K562 (cell line): Measurements from ENCODE around the gene TMEM86B. TPM values are rescaled to one million over a fixed set of nuclear protein-coding genes. Genes with fewer than 3 reads are reported as not detected.

ENCODE experiments used
- ATF7 ChIP-seq: fragments of 450-650 bp; IDR thresholded peaks from 2 replicates; pipeline ENCODE4 v1.7.1; 2014; ENCODE audit warnings: mild to moderate bottlenecking, moderate library complexity
- BRF1 ChIP-seq: IDR thresholded peaks from 3 replicates; pipeline ENCODE4 v1.6.1; 2011; ENCODE audit warnings: borderline replicate concordance, mild to moderate bottlenecking; ENCODE audit not compliant: insufficient read length; ENCODE audit errors: extremely low read depth
- ETS2 ChIP-seq: IDR thresholded peaks from 2 replicates; pipeline ENCODE4 v1.6.1; 2016; ENCODE audit warnings: borderline replicate concordance, missing genetic modification characterization, mild to moderate bottlenecking, moderate library complexity, missing compliant biosample characterization; ENCODE audit not compliant: poor library complexity, severe bottlenecking
- GABPA ChIP-seq: fragments of 200-800 bp; sonication (Bioruptor generic); conservative IDR thresholded peaks from 2 replicates; pipeline ENCODE4 v1.6.1; 2016; ENCODE audit warnings: low read depth, missing genetic modification characterization, missing compliant biosample characterization
- HMGN3 ChIP-seq: IDR thresholded peaks from 2 replicates; pipeline ENCODE4 v1.6.1; 2011; ENCODE audit warnings: borderline replicate concordance, low read depth, mild to moderate bottlenecking, mixed read lengths, low read length; ENCODE audit not compliant: insufficient read length; ENCODE audit errors: extremely low read depth
- HNRNPL ChIP-seq: fragments of 200-400 bp; formaldehyde crosslinking; IDR thresholded peaks from 2 replicates; pipeline ENCODE4 v1.6.1; 2017; ENCODE audit warnings: low read depth, mild to moderate bottlenecking, low read length
- HNRNPLL ChIP-seq: fragments of 200-400 bp; formaldehyde crosslinking; IDR thresholded peaks from 2 replicates; pipeline ENCODE4 v1.6.1; 2017; ENCODE audit warnings: low read length, low read depth, mild to moderate bottlenecking; ENCODE audit not compliant: poor library complexity, severe bottlenecking
- STAG1 ChIP-seq: sonication (generic); formaldehyde crosslinking; IDR thresholded peaks from 2 replicates; pipeline ENCODE4 v1.5.0; 2020; ENCODE audit warnings: missing genetic modification reagents, borderline replicate concordance
- TAF7 ChIP-seq: fragments of 450-650 bp; IDR thresholded peaks from 2 replicates; pipeline ENCODE4 v1.6.1; 2016; ENCODE audit warnings: missing genetic modification characterization, missing compliant biosample characterization
- TCF3 ChIP-seq: sonication (generic); formaldehyde crosslinking; IDR thresholded peaks from 2 replicates; pipeline ENCODE4 v1.4.0; 2020; ENCODE audit warnings: mild to moderate bottlenecking, missing genetic modification reagents
- TGIF2 ChIP-seq: sonication (generic); formaldehyde crosslinking; IDR thresholded peaks from 2 replicates; pipeline ENCODE4 v1.8.1; 2022; ENCODE audit warnings: mild to moderate bottlenecking, missing genetic modification reagents, moderate library complexity
- XRCC4 ChIP-seq: IDR thresholded peaks from one replicate; pipeline ENCODE4 v1.6.1; 2011; ENCODE audit not compliant: insufficient read depth, insufficient read length; ENCODE audit errors: extremely low read depth
- ZFP36 ChIP-seq: fragments of 150-350 bp; IDR thresholded peaks from 2 replicates; pipeline ENCODE4 v1.6.1; 2018; ENCODE audit warnings: low read length, low read depth; ENCODE audit not compliant: partially characterized antibody
- ZKSCAN8 ChIP-seq: fragments of 200-800 bp; sonication (Bioruptor generic); IDR thresholded peaks from 2 replicates; pipeline ENCODE4 v1.6.1; 2016; ENCODE audit warnings: missing genetic modification characterization, missing compliant biosample characterization
- ZNF24 ChIP-seq: fragments of 450-650 bp; IDR thresholded peaks from 2 replicates; pipeline ENCODE4 v1.6.1; 2016
- ZNF586 ChIP-seq: fragments of 450-650 bp; formaldehyde crosslinking; conservative IDR thresholded peaks from 2 replicates; pipeline ENCODE4 v1.4.0; 2020; ENCODE audit warnings: mild to moderate bottlenecking, moderate library complexity
- ZZZ3 ChIP-seq: fragments of 450-650 bp; IDR thresholded peaks from 2 replicates; pipeline ENCODE4 v1.6.1; 2016; ENCODE audit warnings: antibody characterized with exemption, mild to moderate bottlenecking, moderate library complexity
- polyA plus RNA-seq, 8 experiments: library from polyadenylated mRNA; depleted of rRNA in 4 of 8; stranded (reverse) in 5 of 8; unstranded in 3 of 8; fragments of >200 nt; fragmentation: Nextera tagmentation in 2 of 8; fragmentation: Illumina TruSeq in 1 of 8; extraction: Ambion mirVana in 2 of 8; extraction: Trizol in 1 of 8; gene quantifications; 2 replicates each; pipeline versions ENCODE4 v1.2.1 to v1.2.3, GENCODE V29; 2011 to 2014; ENCODE audit warnings: inconsistent platforms in 1 of 8, missing spikeins in 1 of 8
- total RNA-seq, 7 experiments: library from RNA; depleted of rRNA in 6 of 7; stranded (reverse); fragments of >200 nt in 6 of 7; fragmentation: Illumina TruSeq in 2 of 7; extraction: Trizol in 2 of 7; gene quantifications; 2 replicates each; pipeline versions ENCODE4 v1.2.1 to v1.2.3, GENCODE V29; 2011 to 2021; ENCODE audit warnings: low replicate concordance in 1 of 7
- TF ChIP-seq, protein P1 (sequence below), 2 experiments: fragments of 450-650 bp in 1 of 2; sonication (generic) in 1 of 2; formaldehyde crosslinking in 1 of 2; IDR thresholded peaks in 1 of 2; conservative IDR thresholded peaks in 1 of 2; 2 replicates each; pipeline versions ENCODE4 v1.6.1 to v1.8.1; 2016 to 2023; ENCODE audit warnings: mild to moderate bottlenecking in 2 of 2, moderate library complexity in 2 of 2, inconsistent platforms in 1 of 2, missing genetic modification reagents in 1 of 2
- TF ChIP-seq, protein P2 (sequence below): fragments of 250-450 bp; sonication (Bioruptor Pico); IDR thresholded peaks from 2 replicates; pipeline ENCODE4 v1.8.0; 2022; ENCODE audit warnings: inconsistent platforms
- TF ChIP-seq, protein P3 (sequence below): sonication (generic); formaldehyde crosslinking; IDR thresholded peaks from 2 replicates; pipeline ENCODE4 v1.8.1; 2023; ENCODE audit warnings: mild to moderate bottlenecking, missing genetic modification reagents, moderate library complexity
- TF ChIP-seq, protein P4 (sequence below): sonication (generic); formaldehyde crosslinking; IDR thresholded peaks from 2 replicates; pipeline ENCODE4 v1.9.0; 2022; ENCODE audit warnings: mild to moderate bottlenecking, missing genetic modification reagents
- TF ChIP-seq, protein P5 (sequence below): sonication (generic); formaldehyde crosslinking; IDR thresholded peaks from 2 replicates; pipeline ENCODE4 v1.9.0; 2022; ENCODE audit warnings: mild to moderate bottlenecking, missing genetic modification reagents

TMEM86B gene
- total and polyA plus RNA-seq, 9 of the 15 experiments (the other 6 are each of a cell fraction or from before 2014, with no cell fraction given) = 0.28 to 7.9 (median 2.1) TPM

DNA sequence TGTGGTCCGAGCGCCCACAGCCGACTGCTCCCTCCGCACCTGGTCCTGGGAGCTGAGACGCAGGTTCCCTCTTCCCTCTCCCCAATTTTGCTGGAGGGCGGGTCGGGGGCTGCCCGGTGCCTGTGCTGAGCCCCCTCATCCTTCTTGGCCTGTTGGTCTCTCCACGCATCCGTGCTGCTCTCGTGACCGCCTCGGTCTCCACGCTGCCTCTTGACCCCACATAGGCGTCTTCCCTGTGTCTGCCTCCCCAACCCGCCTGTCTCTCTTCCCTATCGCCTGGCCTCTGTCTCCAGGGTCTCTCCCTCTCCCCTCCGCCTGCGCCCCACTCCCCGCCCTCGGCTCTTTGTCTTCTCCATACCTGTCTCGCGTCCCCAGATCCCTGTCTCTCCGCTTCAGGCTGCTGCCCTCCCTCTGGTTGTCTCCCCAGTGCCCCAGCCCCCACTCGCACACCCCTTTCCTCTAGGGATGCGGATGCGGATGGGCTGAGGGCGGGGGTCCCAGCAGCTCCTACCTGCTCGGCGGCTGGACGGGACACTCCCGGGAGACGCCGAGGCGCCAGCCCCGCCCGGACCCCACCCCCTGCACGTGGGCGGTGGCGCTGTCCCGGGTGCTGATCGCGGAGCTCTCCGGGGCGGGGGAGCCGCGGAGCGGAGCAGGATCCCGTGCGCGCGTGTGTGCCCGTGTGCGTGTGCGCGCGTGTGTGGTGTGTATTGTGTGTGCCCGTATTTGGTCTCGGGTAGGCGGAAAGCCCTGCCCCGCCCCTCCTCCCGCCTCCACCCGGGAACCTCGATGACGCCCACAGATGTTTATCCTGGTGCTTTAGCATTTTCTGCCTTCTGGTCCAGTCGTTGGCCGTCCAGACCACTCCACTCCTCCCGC is 48.7 kb downstream of the TMEM86B start, which contains the start of gene SYT5 (continued):
- TF ChIP-seq, protein P1, sequence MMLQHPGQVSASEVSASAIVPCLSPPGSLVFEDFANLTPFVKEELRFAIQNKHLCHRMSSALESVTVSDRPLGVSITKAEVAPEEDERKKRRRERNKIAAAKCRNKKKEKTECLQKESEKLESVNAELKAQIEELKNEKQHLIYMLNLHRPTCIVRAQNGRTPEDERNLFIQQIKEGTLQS (IDR thresholded peaks at IDR 0.05) = no peak
- TF ChIP-seq, protein P1 (CRISPR knock-in tag; conservative IDR thresholded peaks at IDR 0.05) = no peak
- TF ChIP-seq ATF7 (0 out of 2 replicates have a peak, but pooled peaks have one; percentile 19), ZNF586 (CRISPR knock-in tag) (no peak), HNRNPLL (no peak), TCF3 (CRISPR knock-in tag) (no peak), ZFP36 (no peak), ZZZ3 (no peak), TGIF2 (peak; percentile 88), GABPA (tag) (no peak), ZKSCAN8 (CRISPR knock-in tag) (no peak), ETS2 (no peak), HMGN3 (peak; percentile 29), BRF1 (no peak), STAG1 (CRISPR knock-in tag) (0 out of 2 replicates have a peak, but pooled peaks have one; percentile 34), HNRNPL (no peak), ZNF24 (no peak), TAF7 (tag) (no peak), XRCC4 (no peak)
- TF ChIP-seq, protein P2, sequence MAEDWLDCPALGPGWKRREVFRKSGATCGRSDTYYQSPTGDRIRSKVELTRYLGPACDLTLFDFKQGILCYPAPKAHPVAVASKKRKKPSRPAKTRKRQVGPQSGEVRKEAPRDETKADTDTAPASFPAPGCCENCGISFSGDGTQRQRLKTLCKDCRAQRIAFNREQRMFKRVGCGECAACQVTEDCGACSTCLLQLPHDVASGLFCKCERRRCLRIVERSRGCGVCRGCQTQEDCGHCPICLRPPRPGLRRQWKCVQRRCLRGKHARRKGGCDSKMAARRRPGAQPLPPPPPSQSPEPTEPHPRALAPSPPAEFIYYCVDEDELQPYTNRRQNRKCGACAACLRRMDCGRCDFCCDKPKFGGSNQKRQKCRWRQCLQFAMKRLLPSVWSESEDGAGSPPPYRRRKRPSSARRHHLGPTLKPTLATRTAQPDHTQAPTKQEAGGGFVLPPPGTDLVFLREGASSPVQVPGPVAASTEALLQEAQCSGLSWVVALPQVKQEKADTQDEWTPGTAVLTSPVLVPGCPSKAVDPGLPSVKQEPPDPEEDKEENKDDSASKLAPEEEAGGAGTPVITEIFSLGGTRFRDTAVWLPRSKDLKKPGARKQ (CRISPR knock-in tag) = no peak
- TF ChIP-seq, protein P3, sequence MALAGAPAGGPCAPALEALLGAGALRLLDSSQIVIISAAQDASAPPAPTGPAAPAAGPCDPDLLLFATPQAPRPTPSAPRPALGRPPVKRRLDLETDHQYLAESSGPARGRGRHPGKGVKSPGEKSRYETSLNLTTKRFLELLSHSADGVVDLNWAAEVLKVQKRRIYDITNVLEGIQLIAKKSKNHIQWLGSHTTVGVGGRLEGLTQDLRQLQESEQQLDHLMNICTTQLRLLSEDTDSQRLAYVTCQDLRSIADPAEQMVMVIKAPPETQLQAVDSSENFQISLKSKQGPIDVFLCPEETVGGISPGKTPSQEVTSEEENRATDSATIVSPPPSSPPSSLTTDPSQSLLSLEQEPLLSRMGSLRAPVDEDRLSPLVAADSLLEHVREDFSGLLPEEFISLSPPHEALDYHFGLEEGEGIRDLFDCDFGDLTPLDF (CRISPR knock-in tag) = 0 out of 2 replicates have a peak, but pooled peaks have one; percentile 57
- TF ChIP-seq, protein P4, sequence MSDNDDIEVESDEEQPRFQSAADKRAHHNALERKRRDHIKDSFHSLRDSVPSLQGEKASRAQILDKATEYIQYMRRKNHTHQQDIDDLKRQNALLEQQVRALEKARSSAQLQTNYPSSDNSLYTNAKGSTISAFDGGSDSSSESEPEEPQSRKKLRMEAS (CRISPR knock-in tag) = peak; percentile 99
- TF ChIP-seq, protein P5, sequence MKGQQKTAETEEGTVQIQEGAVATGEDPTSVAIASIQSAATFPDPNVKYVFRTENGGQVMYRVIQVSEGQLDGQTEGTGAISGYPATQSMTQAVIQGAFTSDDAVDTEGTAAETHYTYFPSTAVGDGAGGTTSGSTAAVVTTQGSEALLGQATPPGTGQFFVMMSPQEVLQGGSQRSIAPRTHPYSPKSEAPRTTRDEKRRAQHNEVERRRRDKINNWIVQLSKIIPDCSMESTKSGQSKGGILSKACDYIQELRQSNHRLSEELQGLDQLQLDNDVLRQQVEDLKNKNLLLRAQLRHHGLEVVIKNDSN (CRISPR knock-in tag) = peak; percentile 85
